Measurements from ENCODE around the gene TBC1D20. TPM values are rescaled to one million over a fixed set of nuclear protein-coding genes. Genes with fewer than 3 reads are reported as not detected.

The TBC1D20 gene
- total RNA-seq, 1 donor from 2014 or later, result 47.0 TPM

DNA sequence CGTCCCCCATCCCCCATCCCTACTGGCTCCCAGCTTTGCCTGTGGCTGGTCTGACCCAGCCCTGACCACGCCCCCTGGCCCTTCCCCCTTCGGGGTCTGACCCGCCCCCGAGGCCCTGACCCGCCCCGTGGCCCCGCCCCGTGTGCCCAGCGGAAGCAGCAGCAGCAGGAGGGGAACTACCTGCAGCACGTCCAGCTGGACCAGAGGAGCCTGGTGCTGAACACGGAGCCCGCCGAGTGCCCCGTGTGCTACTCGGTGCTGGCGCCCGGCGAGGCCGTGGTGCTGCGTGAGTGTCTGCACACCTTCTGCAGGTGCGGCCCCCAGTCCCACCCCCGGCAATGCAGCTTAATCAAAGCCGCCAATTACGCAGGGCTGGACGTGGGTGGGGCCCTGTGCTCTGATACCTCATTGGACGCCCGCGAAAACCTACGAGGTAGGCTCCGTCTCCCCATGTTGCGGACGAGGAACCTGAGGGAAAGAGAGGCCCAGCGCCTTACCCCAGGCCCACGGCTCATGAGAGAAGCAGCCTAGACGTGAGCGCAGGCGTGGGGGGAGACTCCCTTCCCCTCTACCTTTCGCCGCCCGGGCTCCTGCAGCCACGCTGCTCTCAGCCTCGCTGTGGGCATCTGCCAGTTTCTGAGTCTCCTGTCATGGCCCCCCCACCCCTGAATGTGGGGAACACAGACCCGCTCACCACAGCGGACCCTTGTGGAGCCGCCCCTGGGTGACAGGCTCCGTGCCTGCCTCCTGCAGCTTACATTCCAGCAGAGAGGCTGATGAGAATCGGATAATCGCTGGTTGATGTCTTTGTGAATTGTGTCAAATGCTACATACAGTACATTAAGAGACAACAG, 41.4 kb downstream of the TBC1D20 start:
- DNase-seq (ENCODE audit: low spot score), result no peak

DNA sequence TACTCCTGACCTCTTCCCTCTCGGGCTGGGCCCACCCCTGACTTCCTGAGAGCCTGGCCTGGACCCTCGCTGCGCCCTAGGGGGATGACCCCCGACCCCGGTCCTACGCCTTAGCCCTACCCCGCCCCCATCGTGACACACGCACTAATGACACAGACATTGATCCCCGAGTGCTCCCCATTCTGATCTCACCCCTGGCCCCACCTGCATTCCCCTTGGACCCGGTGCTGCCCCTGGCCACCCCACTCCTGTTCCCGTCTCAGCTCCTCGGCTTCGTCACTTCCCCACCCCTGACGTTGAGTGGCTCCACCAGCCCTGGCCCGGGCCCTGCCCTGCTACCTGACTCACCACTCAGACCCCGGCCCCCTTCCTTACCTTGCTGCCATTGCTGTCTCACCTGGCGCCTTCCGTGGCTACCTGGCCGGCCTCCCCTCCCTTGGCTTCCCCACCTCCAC, 42.1 kb downstream of the TBC1D20 start:
- no peak for DNase-seq (ENCODE audit: low spot score)

DNA sequence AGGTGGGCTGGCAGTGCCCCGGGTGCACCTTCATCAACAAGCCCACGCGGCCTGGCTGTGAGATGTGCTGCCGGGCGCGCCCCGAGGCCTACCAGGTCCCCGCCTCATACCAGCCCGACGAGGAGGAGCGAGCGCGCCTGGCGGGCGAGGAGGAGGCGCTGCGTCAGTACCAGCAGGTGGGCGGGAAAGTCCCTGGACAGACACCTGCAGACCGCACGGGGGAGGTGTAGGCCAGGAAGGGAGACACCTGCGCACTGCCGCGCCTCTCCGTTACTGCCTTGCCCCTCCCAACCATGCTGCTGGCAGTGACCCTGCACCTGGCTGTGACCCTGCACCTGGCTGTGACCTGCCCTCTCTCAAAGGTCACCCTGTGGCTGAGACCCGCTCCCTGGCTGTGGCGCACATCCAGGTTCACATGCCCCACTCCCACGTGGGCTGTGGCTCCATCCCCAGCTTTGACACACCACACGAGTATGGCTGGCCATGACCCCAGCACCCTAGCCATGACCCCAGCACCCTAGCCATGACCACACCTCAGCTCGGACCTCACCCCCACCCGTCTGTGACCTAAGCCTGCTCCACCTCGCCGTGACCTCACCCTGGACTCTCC, 42.7 kb downstream of the TBC1D20 start:
- DNase-seq (ENCODE audit: low spot score), result no peak

DNA sequence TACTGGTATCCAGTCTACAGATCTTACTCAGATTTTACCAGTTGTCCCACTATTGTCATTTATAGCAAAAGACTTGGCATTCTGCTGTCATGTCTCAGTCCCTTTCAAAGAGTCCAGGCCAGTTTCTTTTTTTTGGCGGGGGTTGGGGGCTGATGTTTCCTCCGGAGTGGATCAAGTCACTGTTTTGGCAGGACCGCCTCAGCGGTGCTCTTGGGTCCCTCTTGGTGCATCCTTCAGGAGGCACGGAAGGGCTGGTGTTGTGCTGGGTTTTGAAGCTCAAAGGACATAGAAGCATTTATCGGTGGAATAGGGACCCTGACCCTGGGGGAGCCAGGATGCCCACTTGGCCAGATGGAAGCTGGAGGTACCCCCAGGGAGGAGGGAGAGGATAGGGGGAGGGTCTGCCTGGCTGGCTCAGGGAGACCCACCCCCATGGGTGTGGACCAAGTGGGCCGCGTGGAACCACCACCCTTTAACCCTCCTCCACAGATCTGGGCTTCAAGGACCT, 43.4 kb downstream of the TBC1D20 start:
- DNase-seq (ENCODE audit: low spot score), result no peak

DNA sequence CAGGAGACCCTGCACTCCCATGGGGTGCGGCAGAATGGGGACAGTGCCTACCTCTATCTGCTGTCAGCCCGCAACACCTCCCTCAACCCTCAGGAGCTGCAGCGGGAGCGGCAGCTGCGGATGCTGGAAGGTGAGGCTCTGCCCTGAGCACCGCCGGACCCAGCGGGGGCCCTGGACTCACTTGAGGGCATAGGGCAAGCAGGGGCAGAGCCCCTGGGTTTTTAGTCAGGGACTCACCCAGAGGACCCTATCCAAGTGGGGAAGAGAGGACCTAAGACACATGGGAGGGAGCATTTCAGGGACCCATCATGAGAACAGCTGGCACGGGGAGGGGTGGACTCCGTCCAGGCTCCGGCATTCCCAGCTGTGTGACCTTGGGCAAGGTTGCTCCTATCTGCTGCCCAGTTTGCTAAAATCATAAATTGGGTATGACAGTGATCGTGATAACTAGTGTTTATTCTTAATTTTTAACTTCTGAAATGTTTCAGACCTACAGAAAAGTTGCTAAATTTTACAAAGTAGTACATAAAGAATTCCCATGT, 44.5 kb downstream of the TBC1D20 start:
- no peak for DNase-seq (ENCODE audit: low spot score)

DNA sequence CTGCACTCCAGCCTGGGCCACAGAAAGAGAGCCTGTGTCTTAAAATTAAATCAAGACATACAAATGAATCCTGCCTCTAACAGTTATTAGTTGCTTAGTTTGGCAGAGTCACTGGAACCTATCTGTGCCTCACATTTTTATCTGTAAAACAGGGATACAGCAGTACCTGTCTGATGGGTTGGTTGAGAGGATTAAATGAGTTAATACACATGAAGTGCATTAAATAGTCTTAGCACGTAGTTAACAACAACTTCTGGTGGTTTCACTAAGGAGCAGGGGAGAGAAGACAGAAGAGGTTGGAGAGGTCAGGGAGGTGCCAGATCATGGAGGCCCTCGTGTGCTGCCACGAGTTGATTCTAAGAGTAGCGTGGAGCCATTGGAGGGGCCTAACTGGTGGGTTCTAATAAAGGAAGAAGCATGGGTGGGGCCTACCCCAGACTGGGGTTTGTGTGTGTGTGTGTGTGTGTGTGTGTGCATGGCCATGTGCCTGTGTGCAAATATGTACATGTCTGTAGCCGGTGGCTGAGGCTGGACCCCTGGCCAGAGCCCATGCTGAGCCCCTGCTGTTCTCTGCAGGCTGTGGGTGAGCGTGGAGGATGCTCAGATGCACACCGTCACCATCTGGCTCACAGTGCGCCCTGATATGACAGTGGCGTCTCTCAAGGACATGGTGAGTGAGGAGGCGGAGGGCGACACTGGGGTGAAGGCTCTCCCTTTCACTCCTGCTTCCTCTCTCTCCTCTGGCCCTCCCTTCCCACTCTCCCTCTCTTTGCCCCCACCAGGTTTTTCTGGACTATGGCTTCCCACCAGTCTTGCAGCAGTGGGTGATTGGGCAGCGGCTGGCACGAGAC, 45.2 kb downstream of the TBC1D20 start:
- DNase-seq (ENCODE audit: low spot score), result no peak

DNA sequence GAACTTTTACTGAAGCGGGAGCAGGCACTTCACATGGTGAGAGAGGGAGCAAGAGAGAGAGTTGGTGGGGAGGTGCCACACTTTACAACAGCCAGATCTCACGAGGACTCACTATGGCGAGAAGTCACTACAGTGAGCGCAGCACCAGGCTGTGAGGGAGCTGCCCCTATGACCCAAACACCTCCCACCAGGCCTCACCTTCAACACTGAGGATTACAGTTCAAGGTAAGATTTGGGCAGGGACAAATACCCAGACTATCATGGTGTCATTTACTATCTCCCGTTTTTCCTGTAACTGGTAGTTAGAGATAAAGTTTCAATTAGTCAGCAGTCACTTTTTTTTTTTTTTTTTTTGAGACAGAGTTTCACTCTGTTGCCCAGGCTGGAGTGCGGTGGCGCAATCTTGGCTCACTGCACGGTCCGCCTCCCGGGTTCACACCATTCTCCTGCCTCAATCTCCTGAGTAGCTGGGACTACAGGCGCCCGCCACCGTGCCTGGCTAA, 46.5 kb downstream of the TBC1D20 start:
- no peak for DNase-seq (ENCODE audit: low spot score)

DNA sequence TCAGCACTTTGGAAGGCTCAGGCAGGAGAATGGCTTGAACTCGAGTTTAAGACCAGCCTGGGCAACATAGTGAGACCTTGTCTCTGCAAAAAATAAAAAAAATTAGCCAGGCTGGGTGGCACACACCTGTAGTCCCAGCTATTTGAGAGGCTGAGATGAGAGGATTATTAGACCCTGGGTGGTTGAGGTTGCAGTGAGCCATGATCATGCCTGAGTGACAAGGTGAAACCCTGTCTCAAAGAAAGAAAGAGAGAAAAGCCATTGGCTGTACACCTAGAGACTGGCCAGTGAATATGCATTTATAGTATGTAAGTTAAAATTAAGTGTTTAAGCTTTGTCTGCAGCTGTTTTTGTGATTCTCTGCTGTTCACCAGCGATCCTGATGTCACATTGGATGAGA, 48.2 kb downstream of the TBC1D20 start:
- DNase-seq (ENCODE audit: low spot score), result no peak

DNA sequence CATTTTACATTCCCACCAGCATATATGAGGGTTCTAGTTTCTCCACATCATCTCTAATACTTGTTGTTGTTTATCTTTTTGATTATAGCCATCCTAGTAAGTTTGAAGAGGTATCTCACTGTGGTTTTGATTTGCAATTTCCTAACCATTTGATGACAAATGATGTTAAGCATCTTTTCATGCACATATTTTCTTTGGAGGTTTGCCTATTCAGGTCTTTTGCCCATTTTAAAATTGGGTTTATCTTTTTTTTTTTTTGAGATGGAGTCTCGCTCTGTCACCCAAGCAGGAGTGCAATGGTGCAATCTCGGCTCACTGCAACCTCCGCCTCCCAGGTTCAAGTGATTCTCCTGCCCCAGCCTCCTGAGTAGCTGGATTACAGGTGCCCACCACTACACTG, 50.3 kb downstream of the TBC1D20 start:
- no peak for DNase-seq (ENCODE audit: low spot score)

DNA sequence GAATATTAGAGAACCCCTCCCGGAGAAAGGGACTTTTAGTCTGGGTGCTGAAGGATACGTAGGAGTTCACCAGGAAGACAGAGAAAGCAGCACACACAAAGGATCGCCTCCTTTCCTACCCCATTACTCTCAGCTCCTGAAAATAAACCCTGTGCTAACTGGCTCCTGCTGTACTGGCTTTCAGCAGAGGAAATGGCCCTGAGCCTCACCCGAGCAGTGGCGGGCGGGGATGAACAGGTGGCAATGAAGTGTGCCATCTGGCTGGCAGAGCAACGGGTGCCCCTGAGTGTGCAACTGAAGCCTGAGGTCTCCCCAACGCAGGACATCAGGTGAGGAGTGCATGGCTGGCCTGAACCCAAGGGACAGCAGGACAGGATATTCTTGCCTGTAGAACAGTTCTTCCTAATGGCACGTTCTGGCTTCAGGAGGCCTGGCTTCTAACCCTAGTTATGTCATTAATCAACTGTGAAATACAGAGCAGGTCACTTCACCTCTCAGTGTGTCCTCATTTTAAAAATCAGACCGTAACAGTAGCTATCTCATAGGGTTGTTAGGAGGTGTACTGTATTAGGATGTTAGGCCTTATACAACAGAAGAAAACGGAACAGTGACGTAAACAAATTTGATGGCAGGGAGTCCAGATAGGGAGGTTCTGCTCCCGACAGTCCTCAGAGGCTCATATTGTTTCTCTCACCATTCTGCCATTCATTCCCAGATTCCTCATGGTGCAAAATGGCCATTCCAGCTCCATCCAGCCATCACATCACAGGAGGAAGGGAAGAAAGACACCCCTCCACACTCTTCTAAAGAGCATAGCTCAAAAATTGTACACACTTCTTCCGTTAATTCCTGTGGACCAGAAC, 52.4 kb downstream of the TBC1D20 start:
- no peak for DNase-seq (ENCODE audit: low spot score)

DNA sequence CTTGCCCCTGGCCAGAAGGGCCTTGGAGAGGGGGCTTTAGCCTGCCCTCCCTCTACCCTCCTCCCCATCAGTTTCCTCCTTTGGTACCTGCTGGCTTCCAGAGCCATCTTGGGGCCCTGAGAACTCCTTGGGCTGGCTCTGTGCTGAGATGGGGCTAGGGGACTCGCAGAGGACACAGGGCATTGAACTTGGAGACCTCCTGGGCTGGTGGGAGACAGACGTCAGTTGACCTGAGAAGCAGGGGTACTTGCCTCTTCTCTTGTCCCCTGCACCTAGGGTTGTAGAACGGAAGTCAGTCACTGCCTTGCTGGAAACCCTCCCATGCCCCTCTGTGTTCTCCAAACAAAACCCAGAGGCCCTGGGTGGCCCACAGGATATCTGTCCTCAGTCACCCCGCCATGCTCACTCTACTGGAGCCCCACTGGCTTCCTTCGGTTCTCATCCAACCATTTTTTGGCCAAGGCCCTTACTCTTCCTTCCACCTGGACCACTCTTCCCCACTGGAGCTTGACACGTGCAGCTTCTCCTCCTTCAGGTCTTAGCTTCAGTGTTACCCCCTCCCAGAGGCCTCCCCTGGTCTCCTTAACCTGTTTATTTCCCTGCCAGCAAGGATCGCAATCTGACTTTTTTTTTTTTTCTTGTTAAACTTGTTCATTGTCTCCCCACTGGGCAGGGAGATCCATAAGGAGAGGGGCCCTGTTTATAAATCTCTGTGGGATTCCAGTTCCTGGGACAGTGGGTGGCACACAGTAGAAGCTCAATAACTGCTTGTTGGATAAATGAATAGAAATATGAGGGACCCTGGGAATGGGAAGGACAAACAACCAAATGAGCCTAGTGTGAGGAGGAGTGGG, 53.3 kb downstream of the TBC1D20 start:
- DNase-seq (ENCODE audit: low spot score), result no peak

DNA sequence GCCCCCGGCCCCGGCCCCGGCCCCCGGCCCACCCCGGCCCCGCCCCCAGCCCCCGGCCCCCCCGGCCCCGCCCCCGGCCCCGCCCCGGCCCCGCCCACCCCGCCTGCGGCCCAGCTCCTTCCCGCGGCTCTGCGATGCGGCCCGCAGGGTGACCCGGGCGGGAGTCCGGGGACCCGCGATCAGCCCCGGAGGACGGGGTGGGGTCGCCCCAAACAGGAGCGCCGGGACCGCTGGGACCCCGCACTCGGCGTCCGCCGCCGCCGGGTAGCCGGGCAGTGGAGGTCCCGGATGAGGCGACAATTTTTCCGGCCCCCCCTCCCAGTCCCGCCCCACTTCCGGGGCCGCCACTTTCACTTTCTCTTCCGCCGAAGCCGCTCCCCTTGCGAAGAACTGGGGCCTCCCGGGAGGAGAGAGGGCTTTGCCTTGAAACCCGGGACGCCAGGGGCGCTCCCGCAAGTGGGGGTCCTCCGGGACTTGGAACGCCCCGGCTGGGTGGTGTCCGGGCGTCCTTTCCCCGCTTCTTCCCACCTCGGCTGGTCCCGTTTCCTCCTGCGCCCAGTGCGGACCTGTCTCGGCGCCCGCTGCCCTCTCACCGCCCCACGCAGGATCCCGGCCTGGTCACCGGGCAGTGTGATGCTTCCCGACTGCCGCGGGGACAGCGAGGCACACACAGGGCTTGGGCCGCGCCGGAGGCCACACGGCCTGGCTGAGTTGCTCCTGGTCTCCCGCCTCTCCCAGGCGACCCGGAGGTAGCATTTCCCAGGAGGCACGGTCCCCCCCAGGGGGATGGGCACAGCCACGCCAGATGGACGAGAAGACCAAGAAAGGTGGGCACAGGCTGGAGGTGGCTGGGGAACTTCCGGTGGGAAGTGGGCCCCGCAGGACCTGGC, 54.1 kb downstream of the TBC1D20 start, which contains the start of gene RBCK1:
Gene RBCK1, plus strand, starts transcription at position 347 of the 890 bp plus-strand sequence. Its CDS starts 459 bp downstream, at position 806.
- DNase-seq (ENCODE audit: low spot score), result peak; percentile 94

DNA sequence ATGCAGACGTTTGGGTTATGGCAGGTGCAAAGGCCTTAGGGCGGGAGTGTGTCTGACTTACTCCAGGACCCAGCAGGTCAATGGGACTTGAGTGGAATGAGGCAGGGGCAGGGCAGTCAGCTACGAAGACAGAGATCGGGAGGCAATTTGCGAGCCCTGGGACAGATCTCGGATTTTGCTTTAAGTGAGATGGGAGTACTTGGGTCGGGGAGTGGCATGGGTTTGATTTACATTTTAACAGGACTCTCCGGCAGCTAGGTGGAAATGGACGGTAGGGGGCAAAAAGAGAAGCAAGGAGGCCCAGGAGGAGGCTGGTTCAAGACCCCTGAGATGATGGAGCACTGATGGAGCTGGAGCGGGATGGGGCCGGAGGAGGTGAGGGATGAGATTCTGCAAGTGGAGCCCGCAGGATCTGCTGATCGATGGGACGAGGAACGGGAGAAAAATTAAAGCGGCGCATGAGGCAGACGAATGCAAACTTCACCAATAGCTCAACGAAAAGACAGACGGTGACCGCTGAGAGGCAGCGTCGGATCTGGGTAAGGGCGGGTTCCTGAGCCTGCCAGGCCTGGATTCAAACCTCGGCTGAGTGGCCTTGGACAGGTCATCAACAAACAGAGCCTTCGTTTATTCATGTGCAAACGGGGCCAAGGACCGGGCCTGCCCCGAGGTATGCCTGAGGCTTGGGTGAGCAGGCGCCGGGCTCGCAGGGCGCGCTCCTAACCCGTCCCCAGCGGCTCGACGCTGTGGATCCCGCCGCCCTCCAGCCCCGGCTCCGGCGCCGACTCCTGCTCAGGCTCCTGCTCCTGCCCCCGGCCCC, 55.0 kb downstream of the TBC1D20 start:
- DNase-seq (ENCODE audit: low spot score), result no peak

DNA sequence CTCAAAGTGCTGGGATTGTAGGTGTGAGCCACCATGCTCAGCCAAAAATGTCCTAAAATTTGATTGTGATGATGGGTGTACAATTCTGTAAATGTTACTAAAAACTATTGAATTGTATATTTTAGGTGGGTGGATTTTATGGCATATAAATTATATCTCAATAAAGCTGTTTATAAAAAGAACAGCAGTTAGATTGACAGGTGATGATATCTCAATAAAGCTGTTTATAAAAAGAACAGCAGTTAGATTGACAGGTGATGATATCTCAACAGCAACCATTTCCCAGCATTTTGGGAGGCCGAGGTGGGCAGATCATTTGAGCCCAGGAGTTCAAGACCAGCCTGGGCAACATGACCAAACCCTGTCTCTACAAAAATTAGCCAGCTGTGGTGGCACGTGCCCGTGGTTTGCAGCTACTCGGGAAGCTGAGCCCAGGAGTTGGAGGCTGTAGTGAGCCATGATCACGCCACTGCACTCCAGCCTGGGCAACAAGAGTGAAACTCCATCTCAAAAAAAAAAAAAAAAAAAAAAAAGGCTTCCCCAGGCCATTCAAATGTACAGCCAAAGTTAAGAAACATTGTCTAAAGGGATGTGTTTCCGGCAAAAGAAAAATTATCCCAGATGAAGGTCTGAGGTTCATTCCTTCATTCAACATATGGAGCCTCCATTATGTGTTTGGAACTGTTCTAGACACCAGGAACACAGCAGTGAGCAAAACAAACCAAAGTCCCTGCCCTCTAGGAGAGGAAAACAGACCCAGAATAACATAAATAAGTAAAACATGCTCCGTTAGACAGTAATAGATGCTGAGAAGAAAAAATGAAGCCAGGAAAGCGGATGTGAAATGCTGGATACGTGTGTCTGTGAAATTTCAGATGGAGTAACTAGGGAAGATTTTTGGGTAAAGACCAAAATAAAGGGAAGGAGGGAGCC, 55.9 kb downstream of the TBC1D20 start:
- no peak for DNase-seq (ENCODE audit: low spot score)

DNA sequence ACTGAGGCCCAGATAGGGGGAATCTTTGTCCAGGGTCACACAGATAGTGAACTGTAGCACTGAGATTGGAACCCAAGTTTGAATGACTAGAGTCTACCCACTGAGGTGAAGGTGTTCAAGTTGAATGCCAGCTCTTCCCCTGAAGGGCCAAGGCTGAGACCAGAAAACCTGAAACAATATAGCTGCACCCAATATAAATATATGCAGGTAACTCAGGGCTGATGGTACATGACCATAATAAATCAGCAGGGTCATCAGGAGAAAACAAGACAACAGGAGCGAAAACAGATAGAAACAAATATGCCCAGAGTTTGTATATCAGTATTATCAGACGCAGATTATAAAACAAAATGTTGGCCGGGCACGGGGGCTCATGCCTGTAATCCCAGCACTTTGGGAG, 58.2 kb downstream of the TBC1D20 start:
- DNase-seq (ENCODE audit: low spot score), result no peak

DNA sequence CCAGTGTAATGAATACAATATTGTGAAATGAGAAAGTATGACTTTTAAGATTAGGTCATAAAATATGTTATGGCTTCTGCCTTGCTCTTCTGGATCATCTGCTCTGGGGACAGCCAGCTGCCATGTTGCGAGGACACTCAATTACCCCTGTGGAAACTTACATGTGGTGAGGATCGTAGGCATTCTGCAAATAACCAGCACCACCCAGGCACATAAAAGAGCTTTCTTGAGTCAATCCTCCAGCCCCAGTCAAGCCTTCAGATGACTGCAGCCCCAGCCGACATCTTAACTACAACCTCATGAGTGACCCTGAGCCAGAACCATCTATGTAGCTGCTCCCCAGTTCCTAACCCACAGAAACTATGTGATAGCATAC, 58.8 kb downstream of the TBC1D20 start:
- DNase-seq (ENCODE audit: low spot score), result no peak
